Posterior cingulate gyrus (tissue), 11 donors: ENCODE results near the gene ANXA4.
"Not testable (repeated sequence)": the region's sequence is repeated elsewhere in the genome, so short reads cannot be mapped to it uniquely, and the experiment has no call there.

Source experiments
- DNase-seq, 10 donors: peaks; one replicate each; pipeline versions ENCODE4 v3.0.0 to v3.0.0-alpha.2; 2020 to 2021; ENCODE audit warnings: mixed read lengths in 3 of 10
- intact Hi-C: fragments of 100-400 bp; cut with DNase I; formaldehyde crosslinking; loops from one replicate; pipeline ENCODE4 v1.15.1; 2023

ANXA4 gene

DNA sequence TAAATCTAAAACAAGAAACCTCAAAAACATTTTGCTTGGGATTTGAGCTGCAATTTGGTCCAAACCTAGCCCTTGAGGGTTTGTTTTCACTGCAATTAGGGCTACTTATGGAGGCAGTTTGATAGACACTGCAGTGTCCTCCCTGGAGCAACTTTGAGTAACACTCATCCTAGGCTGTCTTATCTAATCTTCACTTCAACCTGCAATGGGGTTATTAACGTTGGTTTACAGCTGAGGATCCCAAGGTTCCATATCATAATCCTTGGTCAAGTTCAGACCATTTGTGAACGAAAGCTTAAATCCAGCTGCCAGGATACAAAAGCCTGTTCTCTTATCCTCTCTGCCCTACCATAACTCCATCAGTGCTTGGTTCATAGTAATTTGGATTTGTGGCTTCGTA is 2.5 kb downstream of the ANXA4 start:
- intact Hi-C loops: no loop called here

DNA sequence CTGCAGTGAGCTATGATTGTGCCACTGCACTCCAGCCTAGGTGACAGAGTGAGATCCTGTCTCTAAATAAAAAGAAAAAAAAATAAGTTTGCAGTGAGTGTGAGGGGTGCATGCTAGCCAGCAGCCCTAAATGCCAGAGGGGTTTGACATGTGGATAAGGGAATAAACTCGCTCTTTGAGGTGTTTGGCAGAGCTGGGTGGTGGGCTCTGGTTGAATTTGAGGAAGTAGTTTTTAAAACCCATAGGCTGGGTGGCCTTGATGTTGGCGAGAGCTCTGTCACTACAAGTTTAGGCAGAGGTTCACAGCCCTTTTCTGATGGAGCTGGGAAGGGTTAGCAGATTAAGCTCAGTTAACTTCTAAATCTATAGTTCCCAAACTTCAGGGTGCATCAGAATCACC is 3.1 kb downstream of the ANXA4 start:
- no peak for DNase-seq
- intact Hi-C loops: no loop called here

More for the DNA sequence above, 2.5 kb downstream of the ANXA4 start:
- no peak for DNase-seq

DNA sequence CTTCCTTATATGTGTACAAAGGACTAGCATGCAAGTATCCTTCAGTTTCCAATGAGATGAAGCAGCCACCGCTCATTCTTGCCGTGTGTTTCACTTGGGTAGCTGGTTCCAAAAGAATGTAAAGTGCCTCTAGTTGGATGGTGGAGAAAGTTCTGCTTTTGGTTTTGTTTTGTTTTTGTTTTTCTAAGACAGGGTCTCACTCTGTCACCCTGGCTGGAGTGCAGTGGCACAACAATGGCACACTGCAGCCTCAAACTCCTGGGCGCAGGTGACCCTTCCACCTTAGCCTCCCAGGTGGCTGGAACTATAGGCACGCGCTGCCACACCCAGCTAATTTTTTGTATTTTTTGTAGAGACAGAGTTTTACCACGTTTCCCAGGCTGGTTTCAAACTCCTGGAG is 8.3 kb downstream of the ANXA4 start:
- no peak for DNase-seq
- intact Hi-C loops: no loop called here

DNA sequence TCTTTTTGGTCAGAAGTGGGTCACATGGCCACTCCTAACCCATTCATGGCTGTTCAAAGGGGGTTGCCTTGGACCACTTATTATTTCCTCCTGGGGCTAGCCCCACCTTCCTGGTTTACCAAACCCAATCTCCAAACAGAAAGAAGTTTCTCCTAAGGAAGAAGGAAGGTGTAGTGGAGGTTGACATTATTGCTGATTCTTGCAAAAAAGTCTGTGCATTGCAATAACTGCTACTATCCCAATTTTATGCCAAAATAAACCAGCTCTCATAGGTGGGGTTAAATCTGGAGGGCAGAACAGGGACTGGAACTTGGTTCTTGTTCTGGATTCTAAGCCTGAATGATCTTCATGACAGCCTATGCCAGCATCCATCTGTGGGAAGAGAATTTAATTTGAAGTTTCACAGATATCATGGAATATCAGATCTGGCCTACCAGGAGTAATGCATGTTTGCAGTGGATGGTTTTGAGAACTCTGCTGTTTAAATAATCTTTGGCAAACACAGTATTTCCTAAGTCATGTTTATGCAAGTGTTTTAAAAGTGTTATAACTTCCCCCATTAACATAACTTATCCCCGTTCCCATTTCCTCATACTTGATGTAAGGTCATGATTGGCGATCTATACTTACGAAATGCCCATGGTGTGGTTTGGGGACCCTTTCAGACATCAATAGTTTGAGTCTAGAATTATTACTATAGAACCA is 11.9 kb downstream of the ANXA4 start:
- intact Hi-C loops: no loop called here
- no peak for DNase-seq

DNA sequence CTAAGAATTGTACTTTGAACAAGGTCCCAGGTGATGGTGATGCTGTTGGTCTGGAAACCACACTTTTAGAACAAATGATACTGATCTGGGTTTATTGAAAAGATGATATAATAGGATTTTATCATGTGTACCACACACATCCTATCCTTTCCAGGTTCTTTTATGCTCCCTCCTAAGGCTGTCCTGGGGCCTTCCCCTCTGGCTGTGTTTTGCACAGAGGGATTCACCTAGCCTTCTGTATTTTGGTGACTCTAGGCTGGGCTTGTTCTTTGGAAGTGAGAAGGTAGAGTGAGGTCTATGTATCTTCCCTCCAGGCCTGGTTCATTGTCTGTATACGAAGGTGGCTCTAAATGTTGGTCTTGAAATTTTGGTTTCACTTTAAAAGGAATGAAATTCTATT is 12.7 kb downstream of the ANXA4 start:
- DNase-seq: no peak
- intact Hi-C loops: no loop called here

DNA sequence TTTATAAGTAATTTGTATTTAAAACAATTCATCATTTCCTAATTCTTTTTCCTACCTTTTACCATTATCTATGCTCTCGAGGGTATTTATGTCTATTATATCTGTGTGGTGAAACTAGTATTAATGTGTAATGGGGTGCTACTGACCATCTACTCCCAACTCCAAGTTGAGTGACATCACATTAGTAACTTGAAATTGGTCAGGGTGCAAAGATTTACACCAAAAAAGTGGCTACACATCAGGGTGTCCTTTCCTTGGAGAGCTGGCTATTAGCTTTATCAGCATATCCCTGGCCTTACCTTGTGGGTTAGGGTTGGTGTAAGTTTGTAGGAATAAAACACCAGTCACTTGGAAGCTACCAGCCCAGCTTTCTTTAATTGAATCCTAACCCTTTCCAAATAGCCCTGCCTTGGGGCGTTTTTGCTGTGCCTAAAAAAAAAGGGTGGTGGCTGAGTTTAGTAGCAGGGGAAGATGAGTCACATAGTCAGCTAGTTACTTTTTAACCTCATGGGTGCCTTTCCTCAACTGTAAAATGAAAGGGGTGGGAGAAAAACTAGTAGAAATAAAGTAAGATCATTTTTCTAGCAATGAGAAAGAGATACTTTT is 14.0 kb downstream of the ANXA4 start:
- no peak for DNase-seq
- intact Hi-C loops: no loop called here

DNA sequence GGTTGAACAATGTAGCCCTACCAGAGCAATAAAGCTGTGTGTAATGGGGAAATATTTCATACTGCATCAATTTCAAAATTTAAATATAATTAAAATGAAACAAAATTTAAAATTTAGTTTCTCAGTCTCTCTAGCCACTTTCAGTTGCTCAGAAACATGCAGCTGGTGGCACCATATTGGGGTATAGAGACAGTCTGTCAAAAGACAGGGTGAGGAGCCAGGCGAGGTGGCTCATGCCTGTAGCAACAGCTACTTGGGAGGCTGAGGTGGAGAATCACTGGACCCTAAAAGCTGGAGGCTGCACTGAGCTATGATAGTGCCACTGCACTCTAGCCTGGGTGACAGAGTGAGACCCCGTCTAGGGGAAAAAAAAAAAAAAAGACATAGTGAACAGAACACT is 20.1 kb downstream of the ANXA4 start:
- intact Hi-C loops: no loop called here
- no peak for DNase-seq

DNA sequence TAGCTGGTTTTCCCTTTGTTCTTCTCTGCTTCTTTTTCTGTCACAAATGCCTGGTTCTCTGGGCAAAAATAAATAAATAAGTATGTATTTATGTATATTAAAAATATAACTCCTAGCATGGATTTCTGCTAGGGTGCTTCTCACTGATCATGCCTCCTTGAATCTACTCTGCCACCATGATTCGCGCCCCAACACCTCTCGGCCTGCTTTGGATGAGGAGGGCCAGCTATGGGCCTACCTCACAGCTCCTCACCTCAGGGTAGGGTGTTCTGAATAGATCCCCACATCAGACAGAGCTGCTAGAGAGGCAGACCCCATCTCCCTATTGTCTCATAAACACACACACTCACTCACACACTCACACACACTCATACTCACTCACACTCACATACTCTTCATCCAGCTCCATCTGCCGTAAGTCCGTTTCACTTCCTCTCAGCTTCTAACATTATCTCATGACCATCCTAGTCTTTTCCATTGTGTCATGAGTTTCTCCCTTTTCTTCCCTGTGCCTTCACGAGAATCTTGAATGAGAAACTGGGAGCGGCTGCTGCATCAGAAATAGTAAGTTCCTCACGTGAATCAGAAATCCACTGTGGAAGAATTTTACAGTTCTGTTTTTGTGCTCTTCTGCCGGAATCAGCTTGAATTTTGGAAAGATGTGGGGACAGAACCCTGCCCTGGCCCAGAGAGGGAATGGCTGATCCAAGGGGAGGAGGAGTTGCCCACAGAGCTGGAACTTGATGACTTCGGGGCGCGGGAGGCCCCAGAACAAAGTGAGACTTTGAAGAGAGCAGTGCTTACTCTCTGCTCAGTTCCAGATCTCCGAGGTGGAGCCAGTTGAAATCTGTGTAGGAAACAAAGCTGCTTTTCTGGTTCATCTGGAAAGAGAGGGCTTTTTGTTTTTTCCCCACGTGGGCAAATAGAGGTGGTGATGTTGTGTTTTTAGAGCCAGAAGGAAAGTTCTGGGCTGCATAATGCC is 20.9 kb downstream of the ANXA4 start:
- DNase-seq: peak in 6 of 10 donors; percentile 24 to 87 (median 41)
- intact Hi-C loops: no loop called here

DNA sequence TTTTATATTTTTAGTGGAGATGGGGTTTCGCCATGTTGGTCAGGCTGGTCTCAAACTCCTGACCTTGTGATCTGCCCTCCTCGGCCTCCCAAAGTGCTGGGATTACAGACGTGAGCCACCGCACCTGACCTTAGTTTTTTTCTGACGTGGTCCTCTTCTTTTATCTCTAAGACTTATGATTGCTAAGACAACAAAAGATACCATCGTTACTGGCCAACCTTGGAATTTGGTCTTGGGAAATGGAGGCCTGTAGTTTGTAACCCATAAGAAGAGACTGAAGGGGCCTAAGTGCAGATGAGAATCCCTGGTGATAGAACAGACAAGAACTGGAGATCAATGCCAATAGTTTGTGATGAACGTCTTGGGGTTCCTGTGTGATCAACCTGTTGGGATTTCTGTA is 21.9 kb downstream of the ANXA4 start:
- DNase-seq, intact Hi-C loops: not testable (repeated sequence)

DNA sequence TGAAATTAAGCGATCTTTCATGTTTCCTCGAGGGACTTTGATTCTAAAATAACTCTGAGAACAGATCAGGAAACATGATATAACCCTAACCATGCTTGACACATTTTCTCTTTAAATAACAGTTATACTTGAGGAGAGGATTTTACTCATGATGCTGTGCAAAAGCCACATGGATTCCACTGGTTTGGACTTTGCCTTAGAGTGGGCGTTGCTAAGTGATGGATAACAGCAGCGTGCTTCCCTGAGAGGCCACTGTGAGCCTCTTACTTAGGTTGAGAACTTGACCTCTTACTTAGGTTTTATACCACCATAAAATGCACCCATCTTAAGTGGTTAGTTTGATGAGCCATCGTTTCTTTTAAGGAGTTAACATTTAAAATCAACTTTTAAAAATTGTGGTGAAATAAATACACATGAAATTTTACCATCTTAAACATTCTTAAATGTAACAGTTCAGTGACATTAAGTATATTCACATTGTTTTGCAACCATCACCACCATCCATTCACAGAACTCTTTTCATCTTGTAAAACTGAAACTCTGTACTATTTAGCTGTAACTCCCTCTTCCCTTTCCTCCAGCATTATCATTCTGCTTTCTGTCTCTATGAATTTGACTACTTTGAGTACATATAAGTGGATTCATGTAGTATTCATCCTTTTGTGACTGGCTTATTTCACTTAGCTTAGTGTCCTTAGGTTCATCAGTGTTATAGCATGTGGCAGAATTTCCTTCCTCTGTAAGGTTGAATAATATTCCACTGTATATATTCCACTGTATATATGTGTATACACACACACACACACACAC is 22.6 kb downstream of the ANXA4 start:
- no peak for DNase-seq
- intact Hi-C loops: no loop called here

DNA sequence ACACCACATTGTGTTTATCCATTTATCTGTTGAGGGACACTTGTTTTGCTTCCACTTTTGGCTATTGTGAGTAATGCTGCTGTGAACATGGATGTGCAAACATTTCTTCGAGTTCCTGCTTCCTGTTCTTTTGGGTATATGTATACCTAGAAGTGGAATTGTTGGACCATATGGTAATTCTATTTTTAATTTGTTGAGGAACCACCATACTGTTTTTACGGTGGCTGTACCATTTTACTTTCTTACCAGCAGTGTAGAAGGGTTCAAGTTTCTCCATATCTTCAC is 23.1 kb downstream of the ANXA4 start:
- intact Hi-C loops: no loop called here
- DNase-seq: no peak

DNA sequence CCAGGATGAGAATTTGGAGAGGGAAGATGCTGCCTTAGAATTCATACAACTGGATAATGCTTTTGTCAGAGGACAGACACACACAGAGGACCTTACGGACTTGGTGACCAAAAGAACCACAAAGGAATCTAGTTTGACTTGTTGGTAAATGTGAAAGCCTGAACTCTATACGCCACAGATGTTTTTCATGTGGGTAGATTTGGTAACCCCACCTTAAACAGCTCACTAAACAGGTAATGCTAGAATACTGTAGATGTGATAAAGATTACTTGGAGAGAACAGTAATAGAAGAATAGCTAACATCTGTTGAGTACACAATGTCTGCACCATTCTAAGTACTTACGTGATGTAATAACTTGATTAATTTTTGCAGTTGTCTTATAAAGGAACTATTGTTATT is 24.1 kb downstream of the ANXA4 start:
- DNase-seq: no peak
- intact Hi-C loops: no loop called here

DNA sequence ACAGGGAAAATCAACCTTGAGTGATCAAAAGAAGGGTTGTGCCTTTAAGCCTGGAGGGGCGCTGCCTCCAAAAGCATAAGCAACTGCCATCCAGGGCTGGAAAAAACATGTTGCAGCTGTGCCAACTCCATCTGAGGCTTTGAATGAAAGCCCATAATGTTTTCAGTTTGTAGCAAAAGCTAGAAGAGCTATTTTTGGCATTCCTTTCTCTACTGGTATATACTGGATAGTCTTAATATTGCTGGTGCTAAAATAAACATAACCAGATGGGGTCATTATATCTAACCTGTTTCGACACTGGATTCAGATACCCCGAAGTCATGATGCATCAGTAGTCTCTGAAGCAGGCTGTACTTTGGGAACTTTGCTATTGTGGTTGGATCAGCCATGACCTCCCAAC is 25.1 kb downstream of the ANXA4 start:
- peak in 4 of 10 donors; percentile 23 to 78 (median 34) for DNase-seq
- intact Hi-C loops: no loop called here

DNA sequence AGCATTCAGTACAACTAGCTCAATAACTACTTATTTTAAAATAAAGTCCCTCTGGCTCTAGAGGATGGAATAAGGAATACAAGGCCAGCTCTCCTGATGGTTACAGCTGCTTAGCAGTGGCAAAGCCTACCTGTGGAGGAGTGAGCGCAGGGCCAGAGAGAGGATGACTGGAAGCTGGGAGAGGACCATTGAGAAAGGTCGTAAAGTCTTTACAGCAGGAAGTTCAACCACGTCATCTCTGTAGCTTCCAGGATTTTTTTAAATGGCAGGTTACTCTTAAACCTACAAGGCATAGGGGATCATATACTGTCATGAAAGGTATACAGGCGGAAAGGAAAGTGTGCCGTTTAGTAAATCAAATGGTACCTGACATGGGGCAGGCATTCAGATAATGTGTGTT is 26.3 kb downstream of the ANXA4 start:
- no peak for DNase-seq
- intact Hi-C loops: no loop called here

DNA sequence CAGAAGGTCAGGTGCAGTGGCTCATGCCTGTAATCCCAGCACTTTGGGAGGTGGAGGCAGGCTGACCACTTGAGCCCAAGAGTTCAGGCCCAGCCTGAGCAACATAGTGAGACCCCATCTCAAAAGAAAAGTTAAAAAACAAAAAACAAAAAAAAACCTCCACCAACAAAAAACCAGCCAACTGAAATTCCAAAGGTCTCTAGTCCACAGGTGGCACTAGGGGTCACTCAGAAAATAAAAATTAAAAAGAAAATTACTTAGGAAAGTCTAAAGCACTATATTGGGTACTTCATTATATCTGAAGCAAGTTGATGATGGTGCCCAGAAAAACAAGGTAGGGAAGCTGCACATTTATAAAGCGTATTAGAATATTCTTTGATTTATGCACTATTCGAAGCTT is 26.9 kb downstream of the ANXA4 start:
- DNase-seq: no peak
- intact Hi-C loops: no loop called here

DNA sequence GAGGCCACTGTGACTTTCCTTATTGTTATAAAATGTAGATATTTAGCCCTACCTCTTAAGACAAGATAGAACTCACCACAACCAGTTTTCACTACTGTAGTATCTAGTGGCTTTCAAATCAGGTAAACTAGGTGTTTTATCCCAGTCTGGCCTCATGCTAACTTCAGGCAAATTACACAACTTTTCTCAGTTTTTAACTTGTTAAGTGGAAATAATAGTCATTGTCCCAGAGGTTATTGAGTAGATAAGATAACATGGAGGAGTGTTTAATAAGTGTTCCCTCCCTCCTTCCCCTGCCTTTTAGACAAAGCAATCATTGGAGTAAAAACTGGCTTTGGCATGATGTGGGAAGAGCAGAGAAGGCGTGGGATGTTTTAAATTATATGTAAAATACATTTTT is 27.3 kb downstream of the ANXA4 start:
- intact Hi-C loops: no loop called here
- DNase-seq: no peak

DNA sequence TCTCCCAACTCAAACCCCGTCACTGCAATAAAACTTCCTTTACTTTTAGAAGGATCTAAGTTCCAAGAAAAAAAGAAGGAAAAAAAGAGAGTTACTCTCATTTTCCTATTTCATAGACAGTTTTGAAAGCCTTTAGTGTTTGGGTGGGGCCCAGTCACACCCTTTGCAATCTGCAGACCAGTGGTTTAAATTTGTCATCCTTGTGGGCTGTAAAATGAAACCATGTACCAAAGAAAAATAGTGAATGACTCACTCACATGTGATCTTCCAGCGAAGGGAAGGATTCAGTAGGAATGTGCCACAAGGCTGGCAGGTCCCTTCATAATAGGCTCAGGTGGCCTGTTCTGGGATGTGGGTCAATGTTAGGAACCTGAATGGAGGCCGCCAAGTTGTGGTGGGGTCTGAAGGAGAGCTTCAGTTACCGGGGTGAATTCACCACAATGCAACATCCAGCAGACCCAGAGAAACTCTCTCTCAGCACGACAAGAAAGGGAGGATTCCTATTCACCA is 28.3 kb downstream of the ANXA4 start:
- peak in 1 of 10 donors; percentile 18 for DNase-seq
- intact Hi-C loops: loop anchor here (5.0 kb wide), 1 partner anchor 42 kb away; no protein-coding TSS in a partner anchor

DNA sequence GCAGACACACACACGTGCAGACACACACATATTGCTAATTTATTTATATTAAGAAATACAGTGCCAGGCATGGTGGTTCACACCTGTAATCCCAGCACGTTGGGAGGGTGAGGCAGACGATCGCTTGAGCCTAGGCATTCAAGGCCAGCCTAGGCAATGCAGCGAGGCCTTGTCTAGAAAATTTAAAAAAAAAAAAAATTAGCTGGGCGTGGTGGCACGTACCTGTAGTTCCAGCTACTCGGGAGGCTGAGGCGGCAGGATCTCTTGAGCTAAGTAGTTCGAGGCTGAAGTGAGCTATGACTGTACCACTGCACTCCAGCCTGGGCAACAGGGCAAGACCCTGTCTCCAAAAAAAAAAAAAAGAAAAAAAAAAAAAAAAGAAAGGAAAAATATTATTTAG is 28.8 kb downstream of the ANXA4 start:
- intact Hi-C loops: loop anchor here (5.0 kb wide), 1 partner anchor 42 kb away; no protein-coding TSS in a partner anchor
- no peak for DNase-seq

DNA sequence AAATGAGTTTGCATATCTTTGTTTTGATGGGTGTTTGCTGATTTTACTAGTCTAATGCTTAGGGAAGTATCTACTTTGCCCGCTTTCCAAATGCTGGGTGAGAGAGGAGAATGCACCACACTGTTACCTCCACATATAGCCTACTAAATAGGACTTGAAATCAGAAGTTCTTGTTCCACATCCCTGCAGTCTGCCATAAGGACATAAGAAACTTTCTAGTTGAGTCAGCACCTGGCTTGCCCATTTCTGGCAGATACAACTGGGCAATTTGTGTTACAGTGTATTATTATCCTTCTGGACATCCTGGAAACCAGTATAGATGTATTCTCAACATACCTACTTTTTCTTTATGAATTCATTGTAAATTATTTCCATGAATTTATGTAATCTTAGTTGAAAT is 29.5 kb downstream of the ANXA4 start:
- intact Hi-C loops: loop anchor here (5.0 kb wide), 1 partner anchor 41 kb away; no protein-coding TSS in a partner anchor
- DNase-seq: no peak

DNA sequence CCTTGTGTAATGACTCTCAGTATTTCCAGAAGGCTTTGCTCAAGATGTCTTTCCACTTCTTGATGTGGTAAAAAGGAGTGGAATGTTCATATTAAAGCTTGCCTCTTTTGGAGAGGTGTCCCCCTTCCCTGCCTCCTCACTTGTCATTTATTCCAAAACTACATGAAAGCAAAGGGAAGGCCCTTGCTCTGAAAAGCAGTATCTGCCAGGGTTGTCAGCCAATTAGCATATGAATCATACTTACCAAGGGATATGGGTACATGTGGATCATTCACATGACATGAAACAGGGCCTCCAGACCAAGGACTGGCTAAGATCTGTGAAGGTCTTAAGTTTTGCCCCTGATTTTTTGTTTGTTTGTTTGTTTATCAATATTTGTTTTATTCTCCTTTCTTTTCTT is 31.3 kb downstream of the ANXA4 start:
- intact Hi-C loops: loop anchor here (5.0 kb wide), 1 partner anchor 39 kb away; no protein-coding TSS in a partner anchor
- DNase-seq: no peak
